ENCODE data around the gene MGAT4C. TPM values are rescaled to one million over a fixed set of nuclear protein-coding genes. Genes with fewer than 3 reads are reported as not detected.
A peak's percentile ranks its signal among the peaks of the same experiment; 100 is the strongest.

Gene MGAT4C
- total and polyA plus RNA-seq, 2 of the 8 experiments (the other 6 are each of a cell fraction or from before 2014, with no cell fraction given), result 1.6 to 2.5 TPM

- POLR2A ChIA-PET (ENCODE audit: partially characterized antibody), result no interaction called here
- CTCF ChIA-PET (ENCODE audit: partially characterized antibody), result interaction anchor here (0.6 to 10.0 kb wide), 3 partner anchors 30 to 291 kb away, joined by 3 to 130 read pairs (median 3); no protein-coding TSS in a partner anchor
- Histone ChIP-seq H3K9me3 (ENCODE audit: insufficient read depth in 2 of 2, low read depth in 1 of 2, low read length in 1 of 2) (no peaks in the 10 kb centered on the region), H3K4me1 (replicated peaks in 1 of 4; ENCODE audit: control insufficient read depth in 3 of 4, insufficient read depth in 4 of 4, low read length in 3 of 4) (peaks cover 0 to 8% (median 1%) of the 10 kb centered on the region in 4 experiments; a peak in 2 of 7 replicates), H3K79me1 (ENCODE audit: low read depth, low read length) (no peaks in the 10 kb centered on the region), H3K18ac (ENCODE audit: extremely low read depth, low read length) (no peak overlapping the region), H3K4me2 (ENCODE audit: insufficient read depth in 1 of 2, low read depth in 2 of 2, low read length in 2 of 2) (no peak overlapping the region), H2BK5ac (ENCODE audit: low read depth, low read length) (no peak overlapping the region), H2AK5ac (ENCODE audit: low read depth, low read length) (no peak overlapping the region), H2BK120ac (replicated peaks; ENCODE audit: low read depth, low read length) (no peak overlapping the region), H4K20me1 (replicated peaks in 1 of 2; ENCODE audit: control insufficient read depth in 1 of 2, insufficient read depth in 2 of 2, low read length in 2 of 2) (no peaks in the 10 kb centered on the region), H4K8ac (ENCODE audit: extremely low read depth, insufficient read depth, low read length) (no peak overlapping the region), H2BK20ac (ENCODE audit: low read length) (no peak overlapping the region), H3K27ac (ENCODE audit: low read depth, low read length) (no peak overlapping the region), H3K9ac (replicated peaks in 1 of 4; ENCODE audit: extremely low read depth in 1 of 4, low read depth in 3 of 4, low read length in 3 of 4) (no peak overlapping the region), H3K4ac (replicated peaks; ENCODE audit: insufficient read length, low read depth, low read length) (no peak overlapping the region), H3K56ac (replicated peaks; ENCODE audit: insufficient read length, low read depth, low read length) (no peak overlapping the region), H3K14ac (ENCODE audit: insufficient read length) (no peak overlapping the region), H3K27me3 (replicated peaks in 1 of 4; ENCODE audit: control insufficient read depth in 3 of 4, extremely low read depth in 1 of 4, insufficient read depth in 3 of 4, low read length in 3 of 4) (no peaks in the 10 kb centered on the region), H3K23me2 (ENCODE audit: low read depth, low read length) (peaks cover 2% of the 10 kb centered on the region; the same call in 1 of the 2 replicates), H3K4me3 (ENCODE audit: extremely low read depth in 1 of 4, insufficient read depth in 2 of 4, low read depth in 3 of 4, low read length in 4 of 4) (no peak overlapping the region), H2BK12ac (ENCODE audit: low read depth, low read length) (no peak overlapping the region), H3K36me3 (ENCODE audit: control insufficient read depth in 2 of 4, insufficient read depth in 4 of 4, low read length in 3 of 4) (no peaks in the 10 kb centered on the region), H3K79me2 (ENCODE audit: control insufficient read depth in 1 of 2, insufficient read depth in 2 of 2, low read length in 2 of 2) (no peaks in the 10 kb centered on the region), H4K5ac (ENCODE audit: insufficient read length, low read depth, low read length) (no peak overlapping the region), H3K23ac (ENCODE audit: insufficient read length) (no peak overlapping the region), H2BK15ac (ENCODE audit: low read length) (no peak overlapping the region), H4K91ac (replicated peaks; ENCODE audit: insufficient read length, low read length) (no peak overlapping the region), H2AFZ (ENCODE audit: low read length) (no peak overlapping the region)
- no peak for FAIRE-seq
- TF ChIP-seq RXRA (IDR thresholded peaks at IDR 0.05; ENCODE audit: insufficient read depth, low read depth, low read length), result no peak
- TF ChIP-seq RAD21 (IDR thresholded peaks at IDR 0.05 in 1 of 2, conservative IDR thresholded peaks at IDR 0.05 in 1 of 2; ENCODE audit: low read depth in 2 of 2, low read length in 2 of 2), result peak in 1 of 2 experiments; percentile 51; a peak in 3 of 4 replicates
- WGBS, 2 experiments (ENCODE audit: extremely low coverage in 1 of 2, insufficient coverage in 1 of 2, insufficient read length in 1 of 2, insufficient replicate concordance in 2 of 2, low coverage in 1 of 2, low lambda C conversion rate in 2 of 2, missing lambda C conversion rate in 1 of 2), result 90% methylated on average over 1 of the region's 1 CpG; no CpG with 5 or more reads in 1 of the 2 experiments
- DNase-seq (ENCODE audit: low read depth in 1 of 2, low spot score in 2 of 2), result no peak
These were observed 301.1 kb downstream of the MGAT4C start for GRCh38 chr12:85955127-85955526.

Measured in H1 (cell line).